MM.1S (cell line): ENCODE results near the gene MSANTD1.

Experiments used
- DNase-seq: peaks from one replicate; pipeline ENCODE4 v3.0.0-alpha.2; 2015
- H2AFZ ChIP-seq: fragments of 300-600 bp; sonication (generic); 2 replicates; pipeline ENCODE4 v1.6.0; 2016; ENCODE audit warnings: antibody characterized with exemption, low read length
- H3F3A ChIP-seq: fragments of 300-600 bp; sonication (generic); 2 replicates; pipeline ENCODE4 v1.6.1; 2016; ENCODE audit warnings: mild to moderate bottlenecking, antibody characterized with exemption, low read length, moderate library complexity, mixed read lengths; ENCODE audit not compliant: insufficient read depth
- H3K27ac ChIP-seq: fragments of 300-600 bp; sonication (generic); 2 replicates; pipeline ENCODE4 v1.5.1; 2016; ENCODE audit warnings: mild to moderate bottlenecking, low read length
- H3K27me3 ChIP-seq: fragments of 300-600 bp; sonication (generic); replicated peaks from 2 replicates; pipeline ENCODE4 v1.6.0; 2016; ENCODE audit warnings: low read length; ENCODE audit not compliant: insufficient read depth
- H3K36me3 ChIP-seq: fragments of 300-600 bp; sonication (generic); replicated peaks from 2 replicates; pipeline ENCODE4 v1.6.1; 2016; ENCODE audit warnings: mild to moderate bottlenecking, low read length, mixed read lengths; ENCODE audit not compliant: insufficient read depth
- H3K4me1 ChIP-seq: fragments of 300-600 bp; sonication (generic); 2 replicates; pipeline ENCODE4 v1.6.1; 2016; ENCODE audit warnings: low read length, mixed read lengths
- H3K4me2 ChIP-seq: fragments of 300-600 bp; sonication (generic); 2 replicates; pipeline ENCODE4 v1.6.0; 2016; ENCODE audit warnings: low read depth, low read length
- H3K4me3 ChIP-seq: fragments of 300-600 bp; sonication (generic); 2 replicates; pipeline ENCODE4 v1.5.1; 2016; ENCODE audit warnings: low read length, mixed read lengths
- H3K79me2 ChIP-seq: fragments of 300-600 bp; sonication (generic); 2 replicates; pipeline ENCODE4 v1.6.1; 2016; ENCODE audit warnings: mixed run types, low read length, mixed read lengths
- H3K9ac ChIP-seq: fragments of 300-600 bp; sonication (generic); 2 replicates; pipeline ENCODE4 v1.6.1; 2016; ENCODE audit warnings: low read length, mixed read lengths
- H3K9me2 ChIP-seq: fragments of 300-600 bp; sonication (generic); replicated peaks from 2 replicates; pipeline ENCODE4 v1.6.1; 2016; ENCODE audit warnings: mild to moderate bottlenecking, low read length, mixed read lengths; ENCODE audit not compliant: insufficient read depth
- H3K9me3 ChIP-seq: fragments of 300-600 bp; sonication (generic); replicated peaks from 2 replicates; pipeline ENCODE4 v1.6.1; 2016; ENCODE audit warnings: mild to moderate bottlenecking, low read length, mixed read lengths; ENCODE audit not compliant: insufficient read depth
- H4K20me1 ChIP-seq: fragments of 300-600 bp; sonication (generic); 2 replicates; pipeline ENCODE4 v1.6.1; 2016; ENCODE audit warnings: mild to moderate bottlenecking, low read length, moderate library complexity, mixed read lengths; ENCODE audit not compliant: insufficient read depth
- CTCF ChIP-seq: fragments of 300-600 bp; sonication (generic); IDR thresholded peaks from 2 replicates; pipeline ENCODE4 v1.5.1; 2016; ENCODE audit warnings: antibody characterized with exemption, low read length, mixed read lengths
- EZH2 ChIP-seq: fragments of 300-600 bp; sonication (generic); optimal IDR thresholded peaks from 2 replicates; pipeline ENCODE3; 2017; ENCODE audit warnings: low read depth, mild to moderate bottlenecking, antibody characterized with exemption, low read length, mixed read lengths
- EZH2phosphoT487 ChIP-seq: fragments of 300-600 bp; sonication (generic); IDR thresholded peaks from 2 replicates; pipeline ENCODE4 v1.6.1; 2018; ENCODE audit warnings: antibody characterized with exemption, low read length

MSANTD1 gene

DNA sequence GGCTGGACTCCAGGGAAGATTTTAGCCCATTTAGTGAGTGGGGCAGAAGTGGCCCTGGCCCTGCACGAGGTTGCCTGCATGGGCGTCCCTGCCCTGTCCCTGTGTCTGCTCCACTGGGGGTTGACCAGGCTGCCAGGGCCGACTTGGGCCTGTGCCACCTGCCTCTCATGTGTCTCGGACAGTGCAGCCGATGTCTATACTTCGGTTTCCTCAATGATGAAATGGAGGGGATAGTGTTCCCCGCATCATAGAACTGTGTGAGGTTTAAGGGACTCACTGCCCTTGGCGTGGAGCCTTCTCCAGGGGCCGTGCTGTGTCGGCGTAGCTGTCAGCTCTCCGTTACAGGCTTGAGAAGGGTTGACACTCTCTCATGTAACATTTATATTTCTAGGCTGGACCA, 27.0 kb upstream of the MSANTD1 start:
- no peaks in the 10 kb centered on the region for H3K79me2 ChIP-seq
- H4K20me1 ChIP-seq: no peaks in the 10 kb centered on the region
- peaks cover 11% of the 10 kb centered on the region for H3K4me1 ChIP-seq
- TF ChIP-seq CTCF (no peak), EZH2 (no peak), EZH2phosphoT487 (no peak)
- no peaks in the 10 kb centered on the region for H3K9me3 ChIP-seq
- DNase-seq: no peak
- no peak overlapping the region for H2AFZ ChIP-seq
- H3K27me3 ChIP-seq: no peaks in the 10 kb centered on the region
- H3F3A ChIP-seq: peaks cover 8% of the 10 kb centered on the region
- no peaks in the 10 kb centered on the region for H3K9me2 ChIP-seq
- H3K27ac ChIP-seq: no peak overlapping the region
- no peak overlapping the region for H3K4me2 ChIP-seq
- H3K9ac ChIP-seq: no peak overlapping the region
- H3K36me3 ChIP-seq: no peaks in the 10 kb centered on the region; the same call in 1 of the 2 replicates
- no peak overlapping the region for H3K4me3 ChIP-seq

DNA sequence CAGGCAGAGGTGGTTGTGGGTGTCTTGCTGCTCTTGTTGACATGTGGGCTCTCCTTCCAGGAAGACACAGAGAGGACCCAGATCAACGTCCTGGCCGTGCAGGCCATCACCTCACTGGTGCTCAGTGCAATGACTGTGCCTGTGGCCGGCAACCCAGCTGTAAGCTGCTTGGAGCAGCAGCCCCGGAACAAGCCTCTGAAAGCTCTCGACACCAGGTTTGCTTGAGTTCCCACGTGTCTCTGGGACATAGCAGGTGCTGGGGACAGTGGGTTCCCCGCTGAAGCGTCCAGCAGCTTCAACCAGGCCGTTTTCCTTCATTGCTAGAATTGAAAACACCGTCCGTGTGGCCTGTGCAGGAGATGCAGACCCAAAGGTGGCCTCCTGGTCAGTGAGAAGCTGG, 25.6 kb upstream of the MSANTD1 start:
- H3K9ac ChIP-seq: no peak overlapping the region
- DNase-seq: no peak
- peaks cover 11% of the 10 kb centered on the region for H3K4me1 ChIP-seq
- no peaks in the 10 kb centered on the region for H3K27me3 ChIP-seq
- H3K9me2 ChIP-seq: no peaks in the 10 kb centered on the region
- H2AFZ ChIP-seq: no peak overlapping the region
- TF ChIP-seq CTCF (no peak), EZH2 (no peak), EZH2phosphoT487 (no peak)
- no peak overlapping the region for H3K4me2 ChIP-seq
- H3K36me3 ChIP-seq: no peaks in the 10 kb centered on the region; the same call in 1 of the 2 replicates
- no peaks in the 10 kb centered on the region for H4K20me1 ChIP-seq
- no peaks in the 10 kb centered on the region for H3K9me3 ChIP-seq
- peaks cover 8% of the 10 kb centered on the region for H3F3A ChIP-seq
- no peaks in the 10 kb centered on the region for H3K79me2 ChIP-seq
- H3K27ac ChIP-seq: no peak overlapping the region
- H3K4me3 ChIP-seq: no peak overlapping the region

- Histone ChIP-seq H3K36me3 (no peaks in the 10 kb centered on the region; the same call in 1 of the 2 replicates), H3K27ac (no peak overlapping the region), H4K20me1 (no peaks in the 10 kb centered on the region)
These were observed 24.8 kb upstream of the MSANTD1 start for GRCh38 chr4:3223956-3224748.

More at GRCh38 chr4:3223956-3224748, 24.8 kb upstream of the MSANTD1 start:
- Histone ChIP-seq H3K9ac (no peak overlapping the region), H3K4me1 (peaks cover 11% of the 10 kb centered on the region), H3K79me2 (no peaks in the 10 kb centered on the region), H3K4me2 (no peak overlapping the region), H3F3A (peaks cover 8% of the 10 kb centered on the region), H3K27me3 (no peaks in the 10 kb centered on the region), H3K4me3 (no peak overlapping the region), H2AFZ (no peak overlapping the region), H3K9me2 (no peaks in the 10 kb centered on the region), H3K9me3 (no peaks in the 10 kb centered on the region)
- TF ChIP-seq EZH2phosphoT487 (no peak), CTCF (no peak), EZH2 (no peak)
- DNase-seq: no peak
